Neural cell (in vitro differentiated cells): ENCODE data around the gene SLC19A1. TPM values are rescaled to one million over a fixed set of nuclear protein-coding genes. Genes with fewer than 3 reads are reported as not detected.

ENCODE experiments used
- H2AFZ ChIP-seq: fragments of 200-600, 300-800 bp; sonication (generic), shearing (Covaris generic); 2 replicates; pipeline ENCODE4 v1.6.0; 2014; ENCODE audit warnings: low read depth, mild to moderate bottlenecking, antibody characterized with exemption, low read length, moderate library complexity
- H3F3A ChIP-seq: fragments of 200-600 bp; shearing (Covaris generic); 2 replicates; pipeline ENCODE4 v1.6.1; 2016; ENCODE audit warnings: mild to moderate bottlenecking, moderate library complexity, mixed read lengths, antibody characterized with exemption, low read length; ENCODE audit not compliant: insufficient read depth, poor library complexity, severe bottlenecking
- H3K27ac ChIP-seq: fragments of 200-600, 300-800 bp; sonication (generic), shearing (Covaris generic); 2 replicates; pipeline ENCODE4 v1.5.1; 2014; ENCODE audit warnings: mild to moderate bottlenecking, low read length, moderate library complexity
- H3K27me3 ChIP-seq: fragments of 300-800, 200-600 bp; sonication (generic), shearing (Covaris generic); 2 replicates; pipeline ENCODE4 v1.6.0; 2014; ENCODE audit warnings: mild to moderate bottlenecking, low read depth, low read length, moderate library complexity; ENCODE audit not compliant: insufficient read depth
- H3K36me3 ChIP-seq: fragments of 300-800, 200-600 bp; sonication (generic), shearing (Covaris generic); 2 replicates; pipeline ENCODE4 v1.5.1; 2014; ENCODE audit warnings: mild to moderate bottlenecking, antibody characterized with exemption, low read length, moderate library complexity; ENCODE audit not compliant: insufficient read depth
- H3K4me2 ChIP-seq: fragments of 300-800, 200-600 bp; sonication (generic), shearing (Covaris generic); 2 replicates; pipeline ENCODE4 v1.6.0; 2014; ENCODE audit warnings: mild to moderate bottlenecking, low read length
- H3K4me3 ChIP-seq: fragments of 300-800, 200-600 bp; sonication (generic), shearing (Covaris generic); 2 replicates; pipeline ENCODE4 v1.5.1; 2014; ENCODE audit warnings: mild to moderate bottlenecking, low read length, moderate library complexity
- H3K79me2 ChIP-seq: fragments of 200-600 bp; shearing (Covaris generic); replicated peaks from 2 replicates; pipeline ENCODE4 v1.6.0; 2014; ENCODE audit warnings: mild to moderate bottlenecking, low read length, moderate library complexity; ENCODE audit not compliant: insufficient read depth
- H3K9ac ChIP-seq: fragments of 300-800, 200-600 bp; sonication (generic), shearing (Covaris generic); 2 replicates; pipeline ENCODE4 v1.6.1; 2016; ENCODE audit warnings: mild to moderate bottlenecking, low read length, mixed read lengths
- H3K9me2 ChIP-seq: fragments of 200-600 bp; shearing (Covaris generic); 2 replicates; pipeline ENCODE4 v1.6.1; 2016; ENCODE audit warnings: mild to moderate bottlenecking, low read length, mixed read lengths; ENCODE audit not compliant: insufficient read depth
- H3K9me3 ChIP-seq: fragments of 200-600, 300-800 bp; sonication (generic), shearing (Covaris generic); 2 replicates; pipeline ENCODE4 v1.6.1; 2016; ENCODE audit warnings: mild to moderate bottlenecking, mixed run types, low read length, moderate library complexity, mixed read lengths
- H4K20me1 ChIP-seq: fragments of 200-600 bp; shearing (Covaris generic); 2 replicates; pipeline ENCODE4 v1.6.1; 2016; ENCODE audit warnings: mild to moderate bottlenecking, mixed run types; ENCODE audit not compliant: insufficient read depth
- EP300 ChIP-seq: fragments of 450-650 bp; conservative IDR thresholded peaks from 2 replicates; pipeline ENCODE4 v1.6.1; 2014; ENCODE audit warnings: antibody characterized with exemption, mild to moderate bottlenecking, moderate library complexity; ENCODE audit not compliant: poor library complexity, severe bottlenecking
- EZH2 ChIP-seq: fragments of 200-600, 300-800 bp; shearing (Covaris generic), sonication (generic); IDR thresholded peaks from 2 replicates; pipeline ENCODE4 v1.6.1; 2014; ENCODE audit warnings: antibody characterized with exemption, low read length, borderline replicate concordance, mild to moderate bottlenecking; ENCODE audit not compliant: insufficient read depth, poor library complexity, severe bottlenecking
- MXI1 ChIP-seq: fragments of 450-650 bp; conservative IDR thresholded peaks from 2 replicates; pipeline ENCODE4 v1.6.1; 2014; ENCODE audit warnings: antibody characterized with exemption, mild to moderate bottlenecking; ENCODE audit not compliant: poor library complexity, severe bottlenecking
- POLR2AphosphoS5 ChIP-seq: IDR thresholded peaks from 2 replicates; pipeline ENCODE4 v1.6.1; 2012
- RAD21 ChIP-seq: fragments of 450-650 bp; conservative IDR thresholded peaks from 2 replicates; pipeline ENCODE4 v1.6.1; 2014; ENCODE audit warnings: antibody characterized with exemption, mild to moderate bottlenecking, moderate library complexity
- SMC3 ChIP-seq: fragments of 450-650 bp; conservative IDR thresholded peaks from 2 replicates; pipeline ENCODE4 v1.6.1; 2014; ENCODE audit warnings: antibody characterized with exemption, mild to moderate bottlenecking, moderate library complexity; ENCODE audit not compliant: poor library complexity
- TAF1 ChIP-seq: IDR thresholded peaks from 2 replicates; pipeline ENCODE4 v1.6.1; 2012; ENCODE audit warnings: low read depth
- polyA plus RNA-seq: library from polyadenylated mRNA; depleted of rRNA; stranded (reverse); fragments of >200 nt; gene quantifications from 2 replicates; pipeline ENCODE4 v1.2.3, GENCODE V29; 2014
- TF ChIP-seq, protein P1 (sequence below): IDR thresholded peaks from 2 replicates; pipeline ENCODE4 v1.6.1; 2012; ENCODE audit warnings: borderline replicate concordance
- TF ChIP-seq, protein P2 (sequence below): fragments of 450-650 bp; IDR thresholded peaks from 2 replicates; pipeline ENCODE4 v1.5.1; 2014; ENCODE audit warnings: antibody characterized with exemption, mild to moderate bottlenecking, moderate library complexity; ENCODE audit not compliant: poor library complexity, severe bottlenecking

Gene SLC19A1
- polyA plus RNA-seq, 1 donor from 2014 or later, result 2.9 TPM

DNA sequence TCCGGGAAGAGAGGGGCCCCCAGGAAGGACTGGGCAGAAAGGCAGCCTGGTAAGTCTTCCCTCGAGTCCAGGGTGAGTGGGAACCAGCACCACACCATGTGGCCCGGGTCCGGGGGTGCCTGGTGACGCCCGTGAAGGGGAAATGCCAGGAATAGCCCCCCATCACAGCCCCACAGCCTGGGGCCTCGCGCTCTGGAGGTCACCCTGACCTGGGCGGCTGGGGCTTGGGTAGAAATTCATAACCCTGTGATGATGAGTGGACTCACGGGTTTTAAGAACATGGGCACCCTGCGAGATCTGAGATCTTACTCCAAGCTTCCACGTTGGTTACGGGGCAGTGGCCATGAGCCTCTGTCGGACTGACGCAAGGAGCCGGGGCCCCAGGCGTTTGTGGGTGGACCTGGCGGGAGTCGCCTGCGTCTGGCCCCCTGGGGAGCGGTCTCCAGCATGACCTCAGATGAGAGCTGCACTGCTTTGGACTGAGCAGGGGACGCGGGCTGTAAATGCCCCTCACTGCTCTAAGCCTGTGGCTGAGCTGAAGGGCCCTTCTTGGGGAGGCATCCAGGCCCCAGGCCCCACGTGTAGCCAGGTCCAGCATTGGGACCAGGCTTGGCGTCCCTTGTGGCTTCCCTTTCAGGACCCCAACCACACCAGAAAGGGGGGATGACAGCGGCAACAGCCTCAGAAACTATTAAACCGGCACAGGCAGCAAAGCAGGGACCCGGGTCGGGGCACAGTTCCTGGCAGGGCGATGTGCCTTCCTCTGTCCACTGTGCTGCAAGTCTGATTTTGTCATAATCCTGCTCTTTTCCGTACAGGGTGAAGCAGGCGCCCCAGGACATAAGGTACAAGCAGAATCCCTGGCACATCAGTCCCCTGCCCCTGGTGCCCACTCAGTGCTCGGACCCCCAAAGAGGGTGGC lies 60.0 kb downstream of the SLC19A1 start:
- Histone ChIP-seq H3K27ac (no peak overlapping the region), H3K9me3 (no peaks in the 10 kb centered on the region), H3K79me2 (no peaks in the 10 kb centered on the region), H4K20me1 (no peaks in the 10 kb centered on the region), H3K27me3 (no peaks in the 10 kb centered on the region), H3K9ac (no peak overlapping the region), H3F3A (no peaks in the 10 kb centered on the region), H3K4me2 (no peak overlapping the region), H2AFZ (no peak overlapping the region), H3K9me2 (no peaks in the 10 kb centered on the region), H3K36me3 (no peaks in the 10 kb centered on the region), H3K4me3 (no peak overlapping the region)
- TF ChIP-seq EZH2 (no peak), TAF1 (no peak), MXI1 (no peak), SMC3 (no peak), RAD21 (no peak), EP300 (no peak), POLR2AphosphoS5 (no peak)
- TF ChIP-seq, protein P1, sequence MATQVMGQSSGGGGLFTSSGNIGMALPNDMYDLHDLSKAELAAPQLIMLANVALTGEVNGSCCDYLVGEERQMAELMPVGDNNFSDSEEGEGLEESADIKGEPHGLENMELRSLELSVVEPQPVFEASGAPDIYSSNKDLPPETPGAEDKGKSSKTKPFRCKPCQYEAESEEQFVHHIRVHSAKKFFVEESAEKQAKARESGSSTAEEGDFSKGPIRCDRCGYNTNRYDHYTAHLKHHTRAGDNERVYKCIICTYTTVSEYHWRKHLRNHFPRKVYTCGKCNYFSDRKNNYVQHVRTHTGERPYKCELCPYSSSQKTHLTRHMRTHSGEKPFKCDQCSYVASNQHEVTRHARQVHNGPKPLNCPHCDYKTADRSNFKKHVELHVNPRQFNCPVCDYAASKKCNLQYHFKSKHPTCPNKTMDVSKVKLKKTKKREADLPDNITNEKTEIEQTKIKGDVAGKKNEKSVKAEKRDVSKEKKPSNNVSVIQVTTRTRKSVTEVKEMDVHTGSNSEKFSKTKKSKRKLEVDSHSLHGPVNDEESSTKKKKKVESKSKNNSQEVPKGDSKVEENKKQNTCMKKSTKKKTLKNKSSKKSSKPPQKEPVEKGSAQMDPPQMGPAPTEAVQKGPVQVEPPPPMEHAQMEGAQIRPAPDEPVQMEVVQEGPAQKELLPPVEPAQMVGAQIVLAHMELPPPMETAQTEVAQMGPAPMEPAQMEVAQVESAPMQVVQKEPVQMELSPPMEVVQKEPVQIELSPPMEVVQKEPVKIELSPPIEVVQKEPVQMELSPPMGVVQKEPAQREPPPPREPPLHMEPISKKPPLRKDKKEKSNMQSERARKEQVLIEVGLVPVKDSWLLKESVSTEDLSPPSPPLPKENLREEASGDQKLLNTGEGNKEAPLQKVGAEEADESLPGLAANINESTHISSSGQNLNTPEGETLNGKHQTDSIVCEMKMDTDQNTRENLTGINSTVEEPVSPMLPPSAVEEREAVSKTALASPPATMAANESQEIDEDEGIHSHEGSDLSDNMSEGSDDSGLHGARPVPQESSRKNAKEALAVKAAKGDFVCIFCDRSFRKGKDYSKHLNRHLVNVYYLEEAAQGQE, result no peak
- TF ChIP-seq, protein P2, sequence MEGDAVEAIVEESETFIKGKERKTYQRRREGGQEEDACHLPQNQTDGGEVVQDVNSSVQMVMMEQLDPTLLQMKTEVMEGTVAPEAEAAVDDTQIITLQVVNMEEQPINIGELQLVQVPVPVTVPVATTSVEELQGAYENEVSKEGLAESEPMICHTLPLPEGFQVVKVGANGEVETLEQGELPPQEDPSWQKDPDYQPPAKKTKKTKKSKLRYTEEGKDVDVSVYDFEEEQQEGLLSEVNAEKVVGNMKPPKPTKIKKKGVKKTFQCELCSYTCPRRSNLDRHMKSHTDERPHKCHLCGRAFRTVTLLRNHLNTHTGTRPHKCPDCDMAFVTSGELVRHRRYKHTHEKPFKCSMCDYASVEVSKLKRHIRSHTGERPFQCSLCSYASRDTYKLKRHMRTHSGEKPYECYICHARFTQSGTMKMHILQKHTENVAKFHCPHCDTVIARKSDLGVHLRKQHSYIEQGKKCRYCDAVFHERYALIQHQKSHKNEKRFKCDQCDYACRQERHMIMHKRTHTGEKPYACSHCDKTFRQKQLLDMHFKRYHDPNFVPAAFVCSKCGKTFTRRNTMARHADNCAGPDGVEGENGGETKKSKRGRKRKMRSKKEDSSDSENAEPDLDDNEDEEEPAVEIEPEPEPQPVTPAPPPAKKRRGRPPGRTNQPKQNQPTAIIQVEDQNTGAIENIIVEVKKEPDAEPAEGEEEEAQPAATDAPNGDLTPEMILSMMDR, result no peak

DNA sequence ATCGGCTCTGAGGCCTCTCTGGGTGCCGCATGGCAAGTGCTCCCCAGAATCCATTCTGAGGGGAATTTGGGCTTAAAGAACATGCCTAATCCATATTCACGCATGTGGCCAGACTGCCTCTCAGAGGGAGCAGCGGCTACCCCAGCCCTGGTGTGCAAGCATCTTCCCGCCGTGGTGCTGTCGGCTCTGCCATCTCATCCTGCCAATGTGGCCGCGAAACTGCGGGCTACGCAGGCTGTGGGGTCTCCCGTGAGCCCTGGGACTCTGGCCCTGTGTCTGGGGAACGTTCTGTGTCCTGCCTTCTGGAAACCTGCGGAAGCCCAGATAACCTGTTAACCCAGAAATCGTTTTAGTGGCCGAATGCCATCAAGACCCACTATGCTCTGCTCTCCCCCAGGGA lies 60.7 kb downstream of the SLC19A1 start:
- no peak for TF ChIP-seq EZH2
- no peak for TF ChIP-seq MXI1
- no peak overlapping the region for H3K4me2 ChIP-seq
- H3K27ac ChIP-seq, result no peak overlapping the region
- no peaks in the 10 kb centered on the region for H3K36me3 ChIP-seq
- no peaks in the 10 kb centered on the region for H3K27me3 ChIP-seq
- no peak overlapping the region for H3K4me3 ChIP-seq
- H3K9me2 ChIP-seq, result no peaks in the 10 kb centered on the region
- H3K79me2 ChIP-seq, result no peaks in the 10 kb centered on the region
- H4K20me1 ChIP-seq, result no peaks in the 10 kb centered on the region
- no peak overlapping the region for H3K9ac ChIP-seq
- no peak overlapping the region for H2AFZ ChIP-seq
- no peaks in the 10 kb centered on the region for H3K9me3 ChIP-seq
- no peaks in the 10 kb centered on the region for H3F3A ChIP-seq
